NCI-H1105 (cell line): ENCODE measurements around the gene SLIT3.

Experiments used
- DNase-seq: peaks from one replicate; lab custom pipeline; 2025; lab: John Stamatoyannopoulos, UW

The SLIT3 gene

DNA sequence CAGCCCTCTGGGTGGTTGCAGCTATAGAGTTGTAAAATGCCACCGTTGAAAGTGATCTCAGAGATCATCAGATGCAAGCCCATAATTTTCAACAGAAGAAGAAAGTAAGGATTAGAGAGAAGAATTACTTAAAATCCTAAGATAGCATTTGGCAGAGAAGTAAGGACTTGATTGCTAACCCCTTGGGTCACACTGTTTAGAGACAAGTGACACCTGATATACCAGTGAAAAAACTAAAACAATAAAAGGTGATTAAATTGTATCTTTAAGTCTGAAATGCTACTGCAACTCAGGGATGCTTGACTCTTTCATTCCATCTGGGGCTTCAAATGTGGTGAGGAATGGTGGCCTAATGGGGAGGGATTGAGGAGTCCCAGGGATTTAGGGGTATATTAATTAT, 440.9 kb downstream of the SLIT3 start:
- no peak for DNase-seq

DNA sequence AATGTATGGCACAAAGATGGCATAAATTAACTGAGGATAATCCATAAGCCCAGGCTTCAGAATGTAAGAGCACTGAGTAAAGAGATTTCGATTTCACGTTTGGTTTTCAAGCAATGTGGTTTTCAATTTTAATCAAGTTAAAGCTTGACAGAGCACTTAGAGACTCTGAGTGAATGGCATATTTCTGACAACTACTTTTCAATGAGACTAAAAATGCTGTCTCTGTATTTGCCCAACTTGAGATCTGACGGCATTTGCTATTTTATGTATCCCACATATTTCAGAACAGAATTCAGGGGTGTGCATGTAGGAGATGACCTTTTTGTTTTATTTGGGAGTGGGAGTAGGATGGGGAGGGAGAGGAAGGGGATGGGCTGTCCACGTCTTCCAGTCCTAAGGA, 441.5 kb downstream of the SLIT3 start:
- no peak for DNase-seq

DNA sequence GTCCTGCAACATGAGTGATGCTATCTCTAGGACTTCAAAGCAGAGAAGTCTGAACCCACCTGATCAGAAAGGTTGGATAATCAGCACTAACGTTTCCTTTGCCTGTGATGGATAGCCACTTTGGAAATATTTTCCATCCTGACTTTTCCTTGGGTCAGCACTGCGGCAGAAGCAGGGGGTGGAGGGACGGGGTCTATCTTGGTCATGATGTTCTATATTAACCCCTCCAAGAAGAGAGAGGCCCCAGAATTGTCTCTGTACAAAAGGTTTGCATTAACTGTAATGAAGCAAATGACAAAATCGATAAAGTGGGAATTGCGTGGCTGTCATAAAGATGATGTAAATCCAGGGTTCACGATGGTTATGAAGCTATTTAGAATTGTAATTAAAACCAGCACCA, 441.9 kb downstream of the SLIT3 start:
- no peak for DNase-seq

DNA sequence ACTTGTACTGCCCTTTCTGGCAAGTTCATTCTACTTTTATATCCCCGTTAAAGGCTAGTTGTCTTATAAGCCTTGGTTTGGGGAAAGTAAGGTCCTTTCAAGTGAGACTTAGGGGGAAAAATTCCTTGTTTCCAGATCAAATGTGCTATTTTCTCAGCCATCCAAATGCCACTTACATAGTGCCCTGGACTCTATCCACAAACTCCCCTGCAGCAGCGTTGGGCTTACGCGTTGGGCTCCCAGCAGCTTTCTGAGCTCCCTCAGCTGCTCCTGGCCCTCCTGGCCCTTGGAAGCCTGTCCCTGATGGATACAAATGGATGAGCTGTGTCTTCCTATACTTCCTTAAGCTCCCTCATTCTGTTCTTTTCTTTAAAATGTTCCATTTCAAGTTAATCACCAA, 442.6 kb downstream of the SLIT3 start:
- DNase-seq, result no peak

DNA sequence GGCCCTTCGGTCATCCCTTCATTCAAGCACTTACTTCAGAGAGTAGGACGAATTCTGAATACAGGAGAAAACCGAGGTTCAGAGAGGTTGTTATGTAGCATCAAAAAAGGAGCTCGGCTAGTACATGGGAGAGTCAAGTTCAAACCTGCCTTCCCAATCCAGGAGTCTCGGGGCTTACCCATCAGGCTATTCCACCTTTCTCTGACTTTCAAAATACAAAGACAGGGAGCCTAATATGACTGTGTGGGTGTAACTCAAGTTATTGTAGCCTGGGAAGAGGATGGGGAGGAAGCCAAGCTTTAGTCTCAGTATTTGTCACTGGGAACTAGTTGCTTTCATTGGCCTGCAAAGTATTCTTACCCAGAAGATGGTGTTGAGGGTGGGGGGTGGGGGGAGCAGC, 447.0 kb downstream of the SLIT3 start:
- DNase-seq, result no peak

DNA sequence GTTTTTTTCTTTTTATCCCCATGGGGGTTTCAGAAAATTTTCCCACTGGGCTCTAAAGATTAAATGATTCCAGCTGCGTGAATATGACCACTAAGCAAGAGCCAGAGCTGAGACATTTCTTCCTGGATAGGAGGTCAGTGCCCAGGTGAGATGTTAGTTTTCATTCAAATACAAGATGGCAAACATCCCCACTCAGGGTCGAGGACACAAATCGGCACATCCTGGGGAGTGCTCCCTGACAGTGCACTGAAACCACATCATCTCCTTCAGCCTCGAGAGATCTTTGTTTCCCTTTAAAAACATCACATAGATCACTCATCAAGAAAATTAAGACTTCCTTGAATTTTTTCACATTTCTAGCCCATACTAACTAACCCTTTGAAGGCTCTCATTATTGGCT, 448.6 kb downstream of the SLIT3 start:
- no peak for DNase-seq

DNA sequence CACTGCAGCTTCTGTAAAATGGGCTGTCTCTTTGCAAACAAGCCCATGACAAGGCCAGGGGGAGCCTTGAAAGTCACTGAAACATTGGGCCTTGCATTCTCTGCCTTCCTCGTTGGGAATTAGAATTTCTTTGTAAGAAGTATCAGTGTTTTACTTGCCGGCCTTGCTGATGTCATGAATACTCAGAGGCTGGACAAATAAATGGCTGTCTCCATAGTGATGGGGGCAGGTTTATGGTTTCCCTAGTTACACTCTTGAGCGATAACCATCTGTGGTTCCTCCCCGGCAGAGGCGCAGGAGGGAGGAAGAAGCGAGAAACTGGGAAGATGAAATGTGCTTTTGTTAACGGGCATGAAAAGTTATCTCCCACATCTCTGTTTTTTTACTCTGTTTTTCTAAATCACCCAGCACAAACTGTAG, 449.0 kb downstream of the SLIT3 start:
- DNase-seq, result no peak

DNA sequence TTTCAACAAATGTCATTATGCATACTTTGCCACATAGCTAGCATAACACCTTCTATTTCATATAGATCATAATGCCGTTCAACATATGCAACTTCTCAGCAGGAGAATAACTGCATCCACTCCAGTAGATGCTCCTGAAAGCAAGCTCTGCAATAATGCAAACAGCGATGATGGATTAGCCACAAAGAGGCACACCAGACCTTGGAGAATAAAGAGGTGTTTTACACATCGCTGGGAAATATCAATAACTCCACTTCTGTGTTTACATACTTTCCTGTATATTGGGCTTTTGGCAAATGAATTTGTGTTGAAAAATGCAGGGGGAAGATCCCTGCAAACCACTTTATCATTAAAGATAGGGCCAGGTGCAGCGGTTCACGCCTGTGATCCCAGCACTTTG, 450.3 kb downstream of the SLIT3 start:
- no peak for DNase-seq

DNA sequence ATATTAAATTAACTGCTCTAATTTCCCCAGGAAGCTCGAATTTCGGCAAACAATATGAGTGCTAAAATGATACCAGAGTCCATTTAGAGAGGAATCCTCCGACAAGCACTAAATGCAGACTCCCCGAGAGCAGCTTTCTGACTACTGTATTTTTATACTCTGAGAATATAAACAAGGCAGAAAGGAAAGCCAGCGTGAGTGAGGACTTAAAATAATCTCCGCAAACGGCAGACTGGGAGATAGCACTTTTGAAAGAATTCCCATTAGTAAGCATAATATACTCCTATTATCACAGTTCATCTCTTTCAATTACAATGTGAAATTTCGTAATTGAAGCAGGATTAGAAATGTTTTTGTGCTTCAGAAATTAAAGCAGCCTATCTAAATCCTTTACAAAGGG, 452.4 kb downstream of the SLIT3 start:
- no peak for DNase-seq

DNA sequence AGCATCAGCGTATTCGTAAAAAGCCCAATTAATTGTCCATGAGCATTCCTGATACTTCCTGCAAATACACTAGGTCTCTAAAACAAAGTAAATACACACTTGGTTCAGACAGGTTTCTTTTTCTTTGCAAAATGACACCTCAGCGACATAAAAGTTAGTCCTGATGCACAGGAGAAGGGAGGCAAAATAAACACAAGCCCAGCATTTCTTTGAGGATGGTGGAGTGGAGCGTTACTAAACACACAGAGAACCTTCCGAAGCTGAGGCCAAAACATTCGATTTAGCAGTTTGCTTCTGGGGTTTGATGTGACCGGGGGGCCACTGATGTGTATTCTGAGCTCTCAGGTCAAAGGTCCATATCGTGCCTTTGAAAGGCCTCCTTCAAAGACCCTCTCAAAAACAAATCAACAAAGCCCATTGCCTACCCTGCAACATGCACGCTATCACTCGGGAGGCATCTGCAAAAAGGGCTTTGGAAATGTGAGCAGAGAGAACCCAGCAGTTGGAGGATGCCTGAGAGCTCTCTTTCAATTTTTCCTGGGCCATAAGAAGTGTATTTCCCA, 453.3 kb downstream of the SLIT3 start:
- no peak for DNase-seq

DNA sequence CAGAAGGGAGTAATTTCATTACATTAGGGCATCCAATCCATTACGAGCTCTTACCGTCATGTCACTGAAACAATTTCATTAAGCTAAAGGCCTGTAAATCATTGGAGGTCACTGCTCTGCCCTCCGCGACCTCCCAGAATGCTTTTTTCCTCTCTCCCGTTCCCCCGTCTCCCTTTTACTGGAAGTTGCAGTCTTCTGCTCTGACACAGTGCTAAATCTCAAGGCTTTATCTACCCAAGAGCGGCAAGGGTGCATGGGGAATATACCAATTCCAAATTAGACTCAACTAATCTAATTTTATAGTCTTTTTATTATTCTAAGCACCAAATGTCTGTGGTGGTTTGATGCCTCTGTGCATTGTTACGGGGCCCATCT, 456.0 kb downstream of the SLIT3 start:
- no peak for DNase-seq

DNA sequence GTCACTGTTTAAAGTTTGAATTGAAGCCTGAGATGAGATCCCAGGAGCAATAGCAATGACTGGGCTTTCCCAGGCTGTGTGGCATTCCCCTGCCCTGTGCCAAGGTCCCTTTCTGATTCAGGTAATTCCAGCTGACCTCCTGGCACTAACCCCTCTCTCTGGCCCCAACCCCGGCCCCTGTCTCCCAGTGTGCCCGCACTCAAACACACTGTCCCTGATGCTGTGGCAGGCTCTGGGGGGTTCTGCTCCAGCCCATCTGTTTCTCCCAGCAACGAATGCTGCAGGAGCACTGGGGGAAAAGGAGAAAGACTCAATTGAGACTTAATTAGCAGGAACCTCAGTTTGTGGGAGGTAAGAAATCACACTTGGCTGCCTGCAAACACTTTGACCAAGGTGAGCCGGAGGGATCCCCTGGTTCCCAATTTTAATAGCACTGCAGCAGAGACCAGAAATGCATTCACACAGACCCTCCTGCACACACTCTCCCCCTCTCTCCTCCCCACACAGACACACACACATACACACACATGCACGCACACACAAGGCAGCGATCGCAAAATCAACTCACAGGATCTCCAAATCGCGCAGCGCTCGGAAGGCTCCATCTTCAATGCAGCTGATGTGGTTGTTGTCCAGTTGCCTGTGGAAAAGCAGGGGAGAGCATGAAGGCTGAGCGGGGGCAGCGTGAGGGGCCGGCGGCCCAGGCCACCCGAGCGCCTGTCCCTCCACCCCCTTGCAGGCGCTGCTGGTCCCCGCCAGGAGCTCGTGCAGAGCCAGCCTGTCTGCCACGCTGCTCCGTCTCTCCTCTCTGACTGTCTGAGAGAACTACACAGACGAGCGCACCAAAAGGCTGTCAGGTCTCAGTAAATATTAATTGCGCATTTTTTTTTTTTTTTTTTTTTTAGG, 456.7 kb downstream of the SLIT3 start:
- no peak for DNase-seq

DNA sequence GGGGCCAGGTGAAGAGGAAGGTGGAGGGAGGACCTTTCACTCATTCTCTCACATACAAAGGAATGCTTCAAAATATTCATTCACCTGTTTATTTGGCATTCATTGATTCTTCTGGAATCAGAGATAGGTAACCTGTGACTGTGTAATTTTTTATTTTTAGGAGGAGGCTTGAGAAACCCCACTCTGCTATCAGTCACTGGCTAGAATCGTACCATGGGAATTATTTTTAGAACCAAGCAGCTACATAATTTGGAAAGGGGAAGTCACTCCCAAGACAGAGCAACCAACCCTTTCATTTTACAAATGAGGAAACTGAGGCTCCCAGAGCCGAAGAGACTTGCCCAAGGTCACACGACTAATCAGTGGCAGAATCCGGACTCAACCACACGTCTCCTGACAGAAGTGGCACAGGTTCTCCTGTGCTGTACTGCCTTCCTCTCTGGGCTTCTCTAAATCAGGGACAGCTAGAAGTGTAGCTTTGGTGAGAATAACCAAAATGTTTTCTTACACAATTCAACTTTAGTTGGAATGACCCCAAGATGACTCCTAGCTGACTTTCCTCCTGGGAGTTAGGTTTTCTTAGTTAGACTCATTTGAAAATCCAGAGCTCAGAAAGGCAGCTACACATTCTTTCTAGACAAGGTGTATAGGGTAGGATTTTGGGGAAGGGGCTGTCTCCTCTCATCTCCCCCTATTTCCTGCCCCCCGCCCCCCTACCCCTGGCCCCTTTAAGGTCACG, 457.5 kb downstream of the SLIT3 start:
- DNase-seq, result no peak

DNA sequence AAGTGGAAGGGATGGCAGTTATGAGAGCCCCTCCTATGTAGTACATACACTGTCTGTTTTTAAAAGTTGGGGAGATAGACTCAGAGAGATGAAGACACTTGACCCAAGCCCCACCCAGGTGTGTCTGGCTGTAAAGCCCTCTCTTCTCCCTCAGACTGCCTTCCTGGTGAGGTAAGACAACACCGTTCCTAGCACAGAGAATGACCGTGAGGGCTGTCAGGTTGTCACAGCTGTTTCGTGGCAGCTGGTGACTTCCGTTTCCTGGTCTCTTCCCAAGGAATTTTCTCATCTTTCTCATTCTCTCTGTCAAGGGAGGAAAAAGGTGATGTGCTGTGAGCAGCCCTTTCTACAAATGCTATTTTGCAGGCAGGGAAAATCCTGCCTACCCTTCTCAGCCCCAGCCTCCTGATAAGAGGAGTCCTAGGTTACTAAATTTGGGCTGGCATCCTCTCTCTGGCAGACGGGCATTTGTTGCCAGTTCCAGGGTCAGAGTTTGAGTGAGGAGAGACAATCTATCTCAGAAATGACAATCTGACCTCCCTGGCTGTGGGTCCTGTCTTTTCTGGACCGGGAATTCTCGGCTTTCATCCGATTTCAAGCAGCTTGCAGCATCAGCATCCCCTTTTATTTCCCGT, 458.3 kb downstream of the SLIT3 start:
- DNase-seq, result no peak

DNA sequence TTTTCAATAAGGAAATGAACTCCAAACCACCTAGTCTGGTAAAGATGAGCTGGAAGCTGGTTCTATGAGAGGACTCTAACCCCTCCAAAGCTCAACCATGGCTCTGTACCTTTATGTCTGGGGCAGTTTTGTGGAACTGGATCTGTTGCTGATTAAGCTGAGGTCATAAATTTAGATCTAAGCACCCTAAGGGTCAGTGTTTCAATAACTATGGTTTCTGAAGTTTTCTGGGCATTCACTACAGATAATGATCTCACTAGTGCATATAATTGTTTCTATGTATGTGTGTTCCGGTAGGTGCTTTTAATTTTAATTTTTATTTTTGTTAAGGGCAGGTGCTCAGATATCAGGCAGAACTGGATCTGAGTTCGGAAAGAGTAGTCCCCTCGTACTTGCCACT, 463.1 kb downstream of the SLIT3 start:
- DNase-seq, result no peak

DNA sequence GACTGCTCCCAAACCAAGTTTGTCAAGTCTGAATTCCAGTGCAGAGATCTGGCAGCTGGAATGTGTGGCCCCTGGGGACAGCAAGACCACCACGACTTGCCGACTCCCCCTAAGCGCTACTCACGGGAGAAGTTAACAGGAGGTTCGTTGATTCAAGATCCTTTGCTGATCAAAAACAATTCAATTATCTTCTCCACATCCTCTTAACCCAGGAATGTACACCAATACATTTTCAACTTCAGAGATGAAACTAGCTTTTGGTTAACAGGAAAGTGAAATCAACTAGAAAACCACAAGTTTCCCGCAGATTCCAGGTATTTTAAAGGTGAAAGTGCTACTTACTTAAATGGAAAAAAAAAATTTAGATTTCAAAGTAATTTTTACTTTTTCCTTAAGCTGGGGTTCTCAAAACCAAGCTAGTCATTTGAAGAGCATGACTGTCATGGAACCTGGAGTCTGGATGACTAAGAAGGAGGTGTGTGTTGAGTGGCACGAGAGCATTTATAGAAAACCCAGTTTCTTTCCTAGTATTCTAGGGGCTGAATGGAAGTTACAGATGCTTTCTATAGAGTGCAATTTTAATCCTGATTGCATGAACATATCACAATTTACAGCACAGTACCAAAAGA, 464.2 kb downstream of the SLIT3 start:
- DNase-seq, result no peak

DNA sequence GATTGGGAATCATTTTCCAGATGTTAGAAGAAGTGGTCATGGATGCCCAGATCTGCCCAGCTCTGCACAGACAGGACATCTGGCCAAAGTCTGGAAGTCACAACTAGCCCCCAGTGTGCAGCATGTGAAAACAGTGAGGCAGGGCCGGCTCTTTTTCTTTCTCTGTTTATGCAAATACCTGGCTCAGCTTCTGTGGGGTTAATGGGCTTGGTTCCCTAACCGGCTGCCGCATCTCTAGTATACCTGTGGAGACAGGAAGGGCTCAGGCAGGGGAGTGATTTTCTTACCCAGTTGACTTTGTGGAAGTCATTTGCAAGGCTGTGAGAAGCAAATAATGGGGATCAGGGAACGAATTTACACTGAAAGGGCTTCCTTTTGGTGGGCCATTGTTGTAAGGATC, 467.0 kb downstream of the SLIT3 start:
- no peak for DNase-seq

DNA sequence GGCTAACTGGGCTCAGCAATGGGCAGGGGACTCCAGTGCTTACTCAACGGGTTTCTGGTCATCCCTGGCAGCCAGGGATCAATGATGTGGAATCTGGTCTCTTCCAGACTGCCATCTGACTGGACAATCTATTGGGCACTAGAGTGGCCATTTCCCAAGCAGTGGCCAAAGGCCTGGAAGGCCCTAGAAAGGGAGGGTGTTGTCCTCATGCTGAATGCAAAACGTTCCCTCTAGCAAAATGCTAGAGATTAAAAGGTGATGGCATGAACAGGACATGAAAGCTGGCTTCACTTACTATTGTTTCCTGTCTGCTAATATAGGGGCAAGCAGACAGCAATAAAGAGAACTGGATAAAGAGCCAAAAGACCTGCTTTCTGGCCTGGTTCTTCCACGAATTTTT, 467.6 kb downstream of the SLIT3 start:
- no peak for DNase-seq

DNA sequence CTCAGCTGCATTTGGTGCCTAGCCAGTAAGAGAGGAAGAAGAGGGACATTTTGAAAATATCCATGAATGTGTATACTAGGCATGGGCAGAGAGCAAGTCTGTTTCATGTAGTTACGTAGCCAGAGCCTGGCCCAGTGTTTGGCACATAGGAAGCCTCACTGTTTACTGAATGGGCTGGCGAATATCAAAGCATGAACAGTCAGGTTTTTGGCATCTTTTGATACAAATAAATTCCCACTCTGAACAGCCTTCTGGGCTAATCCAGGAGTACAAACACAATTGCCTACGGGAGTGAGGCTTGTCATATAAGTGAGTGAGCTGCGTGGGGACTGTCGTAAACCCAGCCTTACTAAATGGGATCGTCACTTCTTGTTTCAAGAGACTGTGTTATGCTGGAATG, 468.6 kb downstream of the SLIT3 start:
- no peak for DNase-seq

DNA sequence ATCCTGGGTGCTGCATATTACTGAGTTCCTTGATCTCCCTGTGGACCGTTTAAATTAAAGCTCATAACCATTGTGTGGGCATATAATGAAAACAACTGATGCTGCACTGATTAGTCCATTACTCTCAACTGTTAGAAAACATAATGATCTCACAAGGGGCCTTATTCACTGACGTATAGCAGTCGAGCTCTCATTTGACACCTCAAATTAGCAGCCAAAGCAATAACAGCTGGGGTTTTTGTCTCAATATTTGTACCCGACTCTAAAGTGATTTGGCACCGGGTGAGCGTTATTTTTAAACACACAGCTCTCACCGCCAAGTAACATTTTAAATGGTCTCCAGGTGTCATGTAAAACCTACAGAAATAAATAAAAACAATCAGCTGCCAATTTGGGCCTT, 469.6 kb downstream of the SLIT3 start:
- DNase-seq, result no peak

DNA sequence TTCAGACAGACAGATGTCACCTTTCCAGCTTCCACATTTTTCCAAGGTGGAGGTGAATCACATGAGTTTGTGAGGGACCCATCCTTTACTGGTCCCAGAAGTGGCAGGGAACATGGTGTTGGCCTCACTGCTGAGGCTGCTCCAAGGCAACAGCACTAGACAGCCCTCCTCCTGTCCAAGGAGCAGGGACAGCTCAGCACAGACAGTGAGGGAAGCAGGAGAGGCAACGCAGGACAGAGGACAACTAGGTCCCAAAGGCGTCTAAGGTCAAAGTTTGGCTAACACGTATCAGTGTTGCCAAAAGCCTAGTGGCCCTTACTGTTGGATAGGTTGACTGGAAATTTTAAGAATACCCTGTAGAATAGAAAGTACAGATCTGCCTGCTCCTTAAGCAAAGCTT, 470.1 kb downstream of the SLIT3 start:
- no peak for DNase-seq

DNA sequence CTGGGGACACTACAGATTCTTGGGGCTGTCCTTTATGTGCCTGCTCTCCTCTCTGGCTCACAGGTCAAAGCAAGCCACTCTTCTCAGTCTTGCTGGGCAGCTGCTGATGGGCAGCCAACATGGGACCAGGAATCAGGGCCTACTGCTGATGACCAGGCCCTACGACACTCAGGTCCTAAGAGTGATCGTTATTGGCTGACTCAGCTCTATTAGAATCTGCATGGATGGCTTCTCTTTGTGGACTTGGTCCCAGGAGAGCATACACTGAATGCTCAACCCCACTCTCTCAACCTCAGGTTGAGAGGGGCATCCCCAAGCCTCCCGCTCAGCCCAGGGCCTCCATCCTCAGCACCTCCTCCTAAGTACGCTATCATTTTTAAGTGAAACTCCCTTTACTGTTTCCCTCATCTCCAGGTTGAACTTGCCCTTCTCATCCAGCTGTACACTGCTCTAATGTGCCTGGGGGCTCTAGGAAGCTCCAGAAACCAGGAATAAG, 471.0 kb downstream of the SLIT3 start:
- DNase-seq, result no peak
